WTC11 (cell line): ENCODE results near the gene GOLGA3. TPM values are rescaled to one million over a fixed set of nuclear protein-coding genes. Genes with fewer than 3 reads are reported as not detected.
A peak's percentile ranks its signal among the peaks of the same experiment; 100 is the strongest.

Source experiments
- ATAC-seq: fragments of 200-7000 bp; cut with Tn5 transposase; 2 replicates; pipeline ENCODE4 v1.10.0; 2021; ENCODE audit warnings: mild to moderate bottlenecking, moderate library complexity
- CTCF ChIA-PET: fragments of 300-600 bp; sonication (Branson Sonifier 250); formaldehyde crosslinking; loops from one replicate; lab custom pipeline; 2021; ENCODE audit warnings: antibody characterized with exemption; lab: Charles Lee
- POLR2A ChIA-PET: fragments of 350-600 bp; sonication (Branson Sonifier 250); formaldehyde crosslinking; loops from one replicate; lab custom pipeline; 2021; ENCODE audit warnings: antibody characterized with exemption; lab: Charles Lee
- DNase-seq: peaks from one replicate; pipeline ENCODE4 v3.0.0; 2021; ENCODE audit warnings: low spot score
- H3K27ac Mint-ChIP-seq: 2 replicates; pipeline ENCODE4 v1.8.0; 2021; ENCODE audit warnings: mixed read lengths
- H3K27me3 Mint-ChIP-seq: 2 replicates; pipeline ENCODE4 v1.8.0; 2021; ENCODE audit warnings: low read depth, mild to moderate bottlenecking, moderate library complexity, mixed read lengths
- H3K36me3 Mint-ChIP-seq: 2 replicates; pipeline ENCODE4 v1.8.0; 2021; ENCODE audit warnings: mixed read lengths
- H3K4me1 Mint-ChIP-seq: 2 replicates; pipeline ENCODE4 v1.8.0; 2022; ENCODE audit warnings: mixed read lengths
- H3K4me3 Mint-ChIP-seq: 2 replicates; pipeline ENCODE4 v1.8.0; 2021; ENCODE audit warnings: mild to moderate bottlenecking, moderate library complexity, mixed read lengths
- H3K9me3 Mint-ChIP-seq: 2 replicates; pipeline ENCODE4 v1.8.0; 2021; ENCODE audit warnings: mixed read lengths
- ATF6 ChIP-seq: sonication (generic); formaldehyde crosslinking; IDR thresholded peaks from 2 replicates; pipeline ENCODE4 v1.8.1; 2023; ENCODE audit warnings: mild to moderate bottlenecking, missing genetic modification reagents
- E2F4 ChIP-seq: sonication (generic); formaldehyde crosslinking; IDR thresholded peaks from 2 replicates; pipeline ENCODE4 v1.8.1; 2022; ENCODE audit warnings: low read depth, mild to moderate bottlenecking, moderate library complexity, missing genetic modification reagents, borderline replicate concordance
- E2F5 ChIP-seq: sonication (generic); formaldehyde crosslinking; IDR thresholded peaks from 2 replicates; pipeline ENCODE4 v1.8.1; 2022; ENCODE audit warnings: mild to moderate bottlenecking, moderate library complexity, missing genetic modification reagents
- FOXK1 ChIP-seq: sonication (generic); formaldehyde crosslinking; IDR thresholded peaks from 2 replicates; pipeline ENCODE4 v1.8.0; 2022; ENCODE audit warnings: mild to moderate bottlenecking, moderate library complexity, missing genetic modification reagents
- FOXP1 ChIP-seq: sonication (generic); formaldehyde crosslinking; IDR thresholded peaks from 2 replicates; pipeline ENCODE4 v1.8.0; 2022; ENCODE audit warnings: missing genetic modification reagents, mild to moderate bottlenecking, moderate library complexity, borderline replicate concordance
- GABPB1 ChIP-seq: sonication (generic); formaldehyde crosslinking; IDR thresholded peaks from 2 replicates; pipeline ENCODE4 v1.8.1; 2023; ENCODE audit warnings: mild to moderate bottlenecking, missing genetic modification reagents
- NFATC4 ChIP-seq: fragments of 250-450 bp; sonication (Bioruptor Pico); IDR thresholded peaks from 2 replicates; pipeline ENCODE4 v1.9.0; 2021; ENCODE audit warnings: mild to moderate bottlenecking
- PRDM15 ChIP-seq: sonication (generic); formaldehyde crosslinking; IDR thresholded peaks from 2 replicates; pipeline ENCODE4 v1.8.0; 2022; ENCODE audit warnings: missing genetic modification reagents
- RELA ChIP-seq: sonication (generic); formaldehyde crosslinking; IDR thresholded peaks from 2 replicates; pipeline ENCODE4 v1.8.1; 2022; ENCODE audit warnings: missing genetic modification reagents, mild to moderate bottlenecking, borderline replicate concordance
- STAT6 ChIP-seq: sonication (generic); formaldehyde crosslinking; conservative IDR thresholded peaks from 2 replicates; pipeline ENCODE4 v1.8.1; 2023; ENCODE audit warnings: mild to moderate bottlenecking, low read depth, missing genetic modification reagents, moderate library complexity
- TCF7 ChIP-seq: sonication (generic); formaldehyde crosslinking; IDR thresholded peaks from 2 replicates; pipeline ENCODE4 v1.8.0; 2022; ENCODE audit warnings: mild to moderate bottlenecking, low read depth, missing genetic modification reagents, moderate library complexity
- USF1 ChIP-seq: sonication (generic); formaldehyde crosslinking; IDR thresholded peaks from 2 replicates; pipeline ENCODE4 v1.8.0; 2022; ENCODE audit warnings: mild to moderate bottlenecking, missing genetic modification reagents
- USF2 ChIP-seq: sonication (generic); formaldehyde crosslinking; IDR thresholded peaks from 2 replicates; pipeline ENCODE4 v1.8.1; 2023; ENCODE audit warnings: mild to moderate bottlenecking, missing genetic modification reagents, moderate library complexity
- ZNF138 ChIP-seq: sonication (generic); formaldehyde crosslinking; conservative IDR thresholded peaks from 2 replicates; pipeline ENCODE4 v1.8.1; 2022; ENCODE audit warnings: mild to moderate bottlenecking, moderate library complexity, missing genetic modification reagents
- ZNF425 ChIP-seq: fragments of 250-450 bp; sonication (Bioruptor Pico); conservative IDR thresholded peaks from 2 replicates; pipeline ENCODE4 v1.9.0; 2021; ENCODE audit warnings: mild to moderate bottlenecking
- ZNF512 ChIP-seq: sonication (generic); formaldehyde crosslinking; IDR thresholded peaks from 2 replicates; pipeline ENCODE4 v1.8.1; 2022; ENCODE audit warnings: missing genetic modification reagents, borderline replicate concordance
- ZNF671 ChIP-seq: fragments of 250-450 bp; sonication (Bioruptor Pico); IDR thresholded peaks from 2 replicates; pipeline ENCODE4 v1.8.0; 2021; ENCODE audit warnings: mild to moderate bottlenecking
- total RNA-seq: library from RNA; stranded (reverse); gene quantifications from 3 replicates; pipeline ENCODE4 v1.2.3, GENCODE V29; 2021

The GOLGA3 gene
- total RNA-seq, 1 experiment from 2014 or later, result 47.8 TPM

GRCh38 chr12:132788375-132789098 lies 40.1 kb downstream of the GOLGA3 start (continued):
- TF ChIP-seq NFATC4 (no peak), FOXP1 (CRISPR knock-in tag) (no peak)

GRCh38 chr12:132787877-132788276 lies 40.8 kb downstream of the GOLGA3 start:
- H3K4me1 Mint-ChIP-seq, result no peaks in the 10 kb centered on the region
- DNase-seq, result no peak
- ChIA-PET CTCF (no interaction called here), POLR2A (no interaction called here)
- ATAC-seq, result no peak
- no peaks in the 10 kb centered on the region for H3K27me3 Mint-ChIP-seq
- H3K4me3 Mint-ChIP-seq, result no peak overlapping the region
- TF ChIP-seq E2F5, result no peak
- TF ChIP-seq E2F4 (CRISPR knock-in tag), result no peak
- no peak for TF ChIP-seq STAT6 (CRISPR knock-in tag)
- TF ChIP-seq USF2 (CRISPR knock-in tag), result no peak
- TF ChIP-seq TCF7 (CRISPR knock-in tag), result no peak
- no peak for TF ChIP-seq ZNF671 (CRISPR knock-in tag)
- no peak for TF ChIP-seq RELA
- no peak for TF ChIP-seq ATF6
- TF ChIP-seq PRDM15, result no peak
- TF ChIP-seq FOXK1, result no peak
- no peak for TF ChIP-seq ZNF138 (CRISPR knock-in tag)
- no peak for TF ChIP-seq GABPB1 (CRISPR knock-in tag)
- no peak for TF ChIP-seq ZNF512 (CRISPR knock-in tag)
- TF ChIP-seq ZNF425, result no peak
- TF ChIP-seq USF1 (CRISPR knock-in tag), result no peak
- H3K9me3 Mint-ChIP-seq, result peaks cover 6% of the 10 kb centered on the region; the same call in 1 of the 2 replicates
- peak overlapping the region; percentile 71; the same call in 1 of the 2 replicates for H3K27ac Mint-ChIP-seq
- peaks cover 51% of the 10 kb centered on the region for H3K36me3 Mint-ChIP-seq
